Lower leg skin (tissue), 4 donors: Measurements from ENCODE around the gene NCAM1. TPM values are rescaled to one million over a fixed set of nuclear protein-coding genes. Genes with fewer than 3 reads are reported as not detected.

Source experiments
- DNase-seq, 2 donors: peaks; one replicate each; pipeline ENCODE4 v3.0.0-alpha.2; 2019; ENCODE audit warnings: low spot score in 2 of 2
- H3K4me3 ChIP-seq: fragments of 200-600 bp; sonication (generic); 2 replicates; pipeline ENCODE4 v1.5.1; 2017; ENCODE audit warnings: mild to moderate bottlenecking, low read depth; ENCODE audit not compliant: poor library complexity, severe bottlenecking
- CTCF ChIP-seq, 3 donors: fragments of 450-650 bp; IDR thresholded peaks; one replicate each; pipeline ENCODE4 v1.5.1; 2016; ENCODE audit warnings: antibody characterized with exemption in 3 of 3, mild to moderate bottlenecking in 3 of 3, moderate library complexity in 2 of 3
- POLR2A ChIP-seq, 2 donors: fragments of 450-650 bp; IDR thresholded peaks; one replicate each; pipeline ENCODE4 v1.6.1; 2016 to 2017; ENCODE audit warnings: antibody characterized with exemption in 2 of 2, mild to moderate bottlenecking in 1 of 2, moderate library complexity in 1 of 2
- WGBS, 2 donors: methylation state at CpG; one replicate each; pipeline ENCODE4 v1.1.5; 2018; 5-methylcytosine and 5-hydroxymethylcytosine counted together
- intact Hi-C: fragments of 100-400 bp; cut with DNase I; formaldehyde crosslinking; loops from one replicate; pipeline ENCODE4 v1.15.0; 2023; ENCODE audit warnings: low total_unique reads
- total RNA-seq, 4 donors: library from RNA; depleted of rRNA; stranded (reverse); fragments of >200 nt; gene quantifications; one replicate each; pipeline ENCODE4 v1.1.0, GENCODE V29; 2016

Gene NCAM1
- total RNA-seq, 4 donors from 2014 or later = 1.7 to 7.1 (median 3.8) TPM

DNA sequence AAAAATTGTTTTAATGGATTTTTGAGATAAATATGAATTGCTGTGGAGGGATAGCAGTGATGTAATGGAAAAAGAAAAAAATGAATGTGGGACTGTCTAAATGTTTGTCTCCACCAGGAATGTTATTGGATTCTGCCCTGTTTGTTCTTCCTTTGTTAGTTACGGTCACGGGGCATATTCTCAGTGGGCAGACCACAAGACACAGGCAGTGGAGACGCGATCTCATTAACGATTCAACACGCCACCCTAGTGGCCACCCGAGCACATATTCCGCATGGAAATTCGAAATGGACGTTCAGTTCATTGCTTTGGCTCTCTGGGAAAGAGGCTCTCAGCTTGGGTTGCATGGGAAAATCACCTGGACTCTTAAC is 201.4 kb downstream of the NCAM1 start:
- intact Hi-C loops = no loop called here
- no peak for DNase-seq
- H3K4me3 ChIP-seq = no peak overlapping the region
- 83 to 86% methylated on average over 10 of the region's 10 CpGs for WGBS, 2 donors
- no peak for TF ChIP-seq POLR2A (IDR thresholded peaks at IDR 0.05)
- no peak for TF ChIP-seq CTCF (IDR thresholded peaks at IDR 0.05)

GRCh38 chr11:113163291-113164030 is 202.2 kb downstream of the NCAM1 start:
- H3K4me3 ChIP-seq = no peak overlapping the region
- intact Hi-C loops = no loop called here
- TF ChIP-seq CTCF (IDR thresholded peaks at IDR 0.05) (no peak), POLR2A (IDR thresholded peaks at IDR 0.05) (no peak)
- WGBS, 2 donors = 79 to 81% methylated on average over 9 of the region's 9 CpGs
- DNase-seq = no peak

- no peak for DNase-seq
These were observed 205.1 kb downstream of the NCAM1 start for GRCh38 chr11:113166280-113166679.

GRCh38 chr11:113167599-113167998 is 206.4 kb downstream of the NCAM1 start:
- intact Hi-C loops = no loop called here
- 39 to 42% methylated on average over 6 of the region's 6 CpGs for WGBS, 2 donors
- H3K4me3 ChIP-seq = no peak overlapping the region
- TF ChIP-seq CTCF (IDR thresholded peaks at IDR 0.05) (no peak), POLR2A (IDR thresholded peaks at IDR 0.05) (no peak)
- peak in 1 of 2 donors; percentile 86 for DNase-seq

More at GRCh38 chr11:113166280-113166679, 205.1 kb downstream of the NCAM1 start:
- WGBS, 2 donors = 91 to 95% methylated on average over 3 of the region's 3 CpGs
- intact Hi-C loops = no loop called here
- TF ChIP-seq CTCF (IDR thresholded peaks at IDR 0.05) (no peak), POLR2A (IDR thresholded peaks at IDR 0.05) (no peak)
- no peak overlapping the region for H3K4me3 ChIP-seq

- intact Hi-C loops = no loop called here
- whole genome bisulfite sequencing, 2 donors = 58 to 66% methylated on average over 13 of the region's 13 CpGs
- TF ChIP-seq CTCF (IDR thresholded peaks at IDR 0.05) (no peak), POLR2A (IDR thresholded peaks at IDR 0.05) (no peak)
- no peak overlapping the region for H3K4me3 ChIP-seq
- DNase-seq = no peak
These were observed 207.4 kb downstream of the NCAM1 start for GRCh38 chr11:113168354-113169342.
